Measurements from ENCODE around the gene PKNOX2.
"Not testable (repeated sequence)": the region's sequence is repeated elsewhere in the genome, so short reads cannot be mapped to it uniquely, and the experiment has no call there.

PKNOX2 gene

GRCh38 chr11:125201525-125202141, 37.1 kb downstream of the PKNOX2 start:
- DNase-seq (ENCODE audit: low read depth in 2 of 2, low spot score in 1 of 2): no peak

- no peak for DNase-seq (ENCODE audit: low read depth in 2 of 2, low spot score in 1 of 2)
These were observed 37.9 kb downstream of the PKNOX2 start for GRCh38 chr11:125202362-125202880.

- no peak for DNase-seq (ENCODE audit: low read depth in 2 of 2, low spot score in 1 of 2)
These were observed 38.4 kb downstream of the PKNOX2 start for GRCh38 chr11:125202977-125203376.

- DNase-seq (ENCODE audit: low read depth in 2 of 2, low spot score in 1 of 2): no peak
These were observed 43.4 kb downstream of the PKNOX2 start for GRCh38 chr11:125207866-125208425.

GRCh38 chr11:125210066-125210465, 45.5 kb downstream of the PKNOX2 start:
- DNase-seq (ENCODE audit: low read depth in 2 of 2, low spot score in 1 of 2): no peak

GRCh38 chr11:125211191-125211947, 46.8 kb downstream of the PKNOX2 start:
- DNase-seq (ENCODE audit: low read depth in 2 of 2, low spot score in 1 of 2): no peak

GRCh38 chr11:125211948-125212340, 47.4 kb downstream of the PKNOX2 start:
- DNase-seq (ENCODE audit: low read depth in 2 of 2, low spot score in 1 of 2): no peak

- no peak for DNase-seq (ENCODE audit: low read depth in 2 of 2, low spot score in 1 of 2)
These were observed 50.3 kb downstream of the PKNOX2 start for GRCh38 chr11:125214601-125215565.

GRCh38 chr11:125215976-125216375, 51.4 kb downstream of the PKNOX2 start:
- no peak for DNase-seq (ENCODE audit: low read depth in 2 of 2, low spot score in 1 of 2)

GRCh38 chr11:125218336-125218735, 53.8 kb downstream of the PKNOX2 start:
- no peak for DNase-seq (ENCODE audit: low read depth in 2 of 2, low spot score in 1 of 2)

- DNase-seq (ENCODE audit: low read depth in 2 of 2, low spot score in 1 of 2): no peak
These were observed 56.9 kb downstream of the PKNOX2 start for GRCh38 chr11:125221461-125221860.

- no peak for DNase-seq (ENCODE audit: low read depth in 2 of 2, low spot score in 1 of 2)
These were observed 57.9 kb downstream of the PKNOX2 start for GRCh38 chr11:125222494-125222893.

GRCh38 chr11:125223161-125223560, 58.6 kb downstream of the PKNOX2 start:
- DNase-seq (ENCODE audit: low read depth in 2 of 2, low spot score in 1 of 2): not testable (repeated sequence)

- DNase-seq (ENCODE audit: low read depth in 2 of 2, low spot score in 1 of 2): no peak
These were observed 59.4 kb downstream of the PKNOX2 start for GRCh38 chr11:125223901-125224361.

- no peak for DNase-seq (ENCODE audit: low read depth in 2 of 2, low spot score in 1 of 2)
These were observed 60.0 kb downstream of the PKNOX2 start for GRCh38 chr11:125224391-125225021.

GRCh38 chr11:125225401-125225800, 60.9 kb downstream of the PKNOX2 start:
- no peak for DNase-seq (ENCODE audit: low read depth in 2 of 2, low spot score in 1 of 2)

- no peak for DNase-seq (ENCODE audit: low read depth in 2 of 2, low spot score in 1 of 2)
These were observed 61.5 kb downstream of the PKNOX2 start for GRCh38 chr11:125226031-125226430.

- DNase-seq (ENCODE audit: low read depth in 2 of 2, low spot score in 1 of 2): no peak
These were observed 62.2 kb downstream of the PKNOX2 start for GRCh38 chr11:125226706-125227105.

GRCh38 chr11:125227151-125227550, 62.6 kb downstream of the PKNOX2 start:
- no peak for DNase-seq (ENCODE audit: low read depth in 2 of 2, low spot score in 1 of 2)

GRCh38 chr11:125228445-125228844, 63.9 kb downstream of the PKNOX2 start:
- no peak for DNase-seq (ENCODE audit: low read depth in 2 of 2, low spot score in 1 of 2)

Data from stimulated activated CD8-positive, alpha-beta memory T cell treated with anti-CD3 and anti-CD28 coated beads, Interleukin-4, amount 100 ng/mL, for 4 hours (primary cell).